ENCODE results near the gene SYT15.
"Not testable (repeated sequence)": the region's sequence is repeated elsewhere in the genome, so short reads cannot be mapped to it uniquely, and the experiment has no call there.

The SYT15 gene

GRCh38 chr10:46556515-46557318 lies 22.2 kb upstream of the SYT15 start, which contains the start of gene GPRIN2:
GPRIN2 (minus strand) TSS chr10:46556658; CDS start chr10:46550736, 5,922 bp downstream.
- DNase-seq (ENCODE audit: low read depth) = no peak

GRCh38 chr10:46557319-46558121 lies 21.4 kb upstream of the SYT15 start:
- no peak for DNase-seq (ENCODE audit: low read depth)

GRCh38 chr10:46558122-46558391 lies 20.9 kb upstream of the SYT15 start:
- DNase-seq (ENCODE audit: low read depth) = no peak

GRCh38 chr10:46558392-46559185 lies 20.3 kb upstream of the SYT15 start:
- DNase-seq (ENCODE audit: low read depth) = no peak

- DNase-seq (ENCODE audit: low read depth) = no peak
Observed at GRCh38 chr10:46559231-46559671, 19.7 kb upstream of the SYT15 start.

GRCh38 chr10:46560381-46560780 lies 18.5 kb upstream of the SYT15 start:
- DNase-seq (ENCODE audit: low read depth) = no peak

- DNase-seq (ENCODE audit: low read depth) = no peak
Observed at GRCh38 chr10:46560952-46561351, 18.0 kb upstream of the SYT15 start.

- peak; percentile 68 for DNase-seq (ENCODE audit: low read depth)
Observed at GRCh38 chr10:46565591-46566332, 13.2 kb upstream of the SYT15 start.

- not testable (repeated sequence) for DNase-seq (ENCODE audit: low read depth)
Observed at GRCh38 chr10:46567151-46567550, 11.8 kb upstream of the SYT15 start.

GRCh38 chr10:46570655-46571054 lies 8.3 kb upstream of the SYT15 start:
- DNase-seq (ENCODE audit: low read depth) = not testable (repeated sequence)

- DNase-seq (ENCODE audit: low read depth) = not testable (repeated sequence)
Observed at GRCh38 chr10:46572765-46573164, 6.2 kb upstream of the SYT15 start.

- DNase-seq (ENCODE audit: low read depth) = peak; percentile 7
Observed at GRCh38 chr10:46573314-46573713, 5.6 kb upstream of the SYT15 start.

GRCh38 chr10:46573884-46574283 lies 5.0 kb upstream of the SYT15 start:
- DNase-seq (ENCODE audit: low read depth) = not testable (repeated sequence)

GRCh38 chr10:46577624-46578473 lies 1.1 kb upstream of the SYT15 start:
- not testable (repeated sequence) for DNase-seq (ENCODE audit: low read depth)

GRCh38 chr10:46579378-46579777 lies 450 bp downstream of the SYT15 start:
- DNase-seq (ENCODE audit: low read depth) = not testable (repeated sequence)

- not testable (repeated sequence) for DNase-seq (ENCODE audit: low read depth)
Observed at GRCh38 chr10:46581997-46582396, 3.1 kb downstream of the SYT15 start.

- not testable (repeated sequence) for DNase-seq (ENCODE audit: low read depth)
Observed at GRCh38 chr10:46582568-46582967, 3.6 kb downstream of the SYT15 start.

- DNase-seq (ENCODE audit: low read depth) = not testable (repeated sequence)
Observed at GRCh38 chr10:46584196-46584595, 5.3 kb downstream of the SYT15 start.

- DNase-seq (ENCODE audit: low read depth) = not testable (repeated sequence)
Observed at GRCh38 chr10:46585246-46585645, 6.3 kb downstream of the SYT15 start.

GRCh38 chr10:46587546-46587945 lies 8.6 kb downstream of the SYT15 start:
- DNase-seq (ENCODE audit: low read depth) = not testable (repeated sequence)

- DNase-seq (ENCODE audit: low read depth) = not testable (repeated sequence)
Observed at GRCh38 chr10:46588221-46588620, 9.3 kb downstream of the SYT15 start.
